K562 (cell line): ENCODE data around the gene TRABD. TPM values are rescaled to one million over a fixed set of nuclear protein-coding genes. Genes with fewer than 3 reads are reported as not detected.
A peak's percentile ranks its signal among the peaks of the same experiment; 100 is the strongest.

Experiments
- ATAC-seq: fragments of 200-7000 bp; cut with Tn5 transposase; 3 replicates; pipeline ENCODE4 v1.9.1; 2020; ENCODE audit warnings: moderate library complexity
- BruUV-seq: library from RNA; stranded (reverse); fragments of 400-500 nt; replicated peaks from 2 replicates; lab custom pipeline; 2021; lab: Mats Ljungman, UMichigan
- CTCF ChIA-PET: fragments of 300-600 bp; formaldehyde crosslinking; extraction: SDS; loops from one replicate; lab custom pipeline; 2021; ENCODE audit warnings: low intra/inter-chr PET ratio; lab: Yijun Ruan, JAX
- POLR2A ChIA-PET: fragments of 300-600, 350-650 bp; sonication (Branson Sonifier 250); formaldehyde crosslinking; extraction: SDS; loops from one replicate; lab custom pipeline; 2021; ENCODE audit warnings: antibody characterized with exemption, inconsistent platforms; lab: Yijun Ruan, JAX
- DNase-seq, 4 experiments: peaks; one replicate each; pipeline versions ENCODE4 v3.0.0 to v3.0.0-alpha.2; 2011 to 2018; ENCODE audit warnings: low spot score in 3 of 4, mixed read lengths in 3 of 4; ENCODE audit errors: extremely low read depth in 1 of 4
- FAIRE-seq: peaks from 2 replicates; lab custom pipeline; 2011; peaks lifted over from hg19 to GRCh38; lab: Jason Lieb, UNC
- H2AFZ ChIP-seq: 2 replicates; pipeline ENCODE4 v1.6.0; 2011; ENCODE audit warnings: low read depth, low read length, control low read depth, inconsistent platforms
- H3K27ac ChIP-seq: fragments of 200-600 bp; 3 replicates; pipeline ENCODE4 v1.8.0; 2011; ENCODE audit warnings: low read depth, mild to moderate bottlenecking, control low read depth, inconsistent platforms, low read length, moderate library complexity, mixed read lengths; ENCODE audit errors: extremely low read depth
- H3K27me3 ChIP-seq, 2 experiments: fragments of 300-600 bp in 1 of 2; 2 replicates in 1 of 2; 3 replicates in 1 of 2; pipeline versions ENCODE4 v1.6.0 to v1.8.0; 2011; ENCODE audit warnings: inconsistent platforms in 2 of 2, low read length in 2 of 2, mild to moderate bottlenecking in 1 of 2, mixed read lengths in 1 of 2, moderate library complexity in 1 of 2; ENCODE audit not compliant: control insufficient read depth in 2 of 2, insufficient read depth in 2 of 2
- H3K36me3 ChIP-seq: fragments of 300-600 bp; 3 replicates; pipeline ENCODE4 v1.8.0; 2011; ENCODE audit warnings: mild to moderate bottlenecking, low read length, inconsistent platforms; ENCODE audit not compliant: control insufficient read depth, insufficient read depth
- H3K4me1 ChIP-seq, 2 experiments: fragments of 200-600 bp in 1 of 2; replicated peaks in 1 of 2; 2 replicates in 1 of 2; 3 replicates in 1 of 2; pipeline versions ENCODE4 v1.5.1 to v1.8.0; 2011; ENCODE audit warnings: inconsistent platforms in 2 of 2, low read length in 2 of 2, mild to moderate bottlenecking in 1 of 2, mixed read lengths in 1 of 2, moderate library complexity in 1 of 2; ENCODE audit not compliant: control insufficient read depth in 2 of 2, insufficient read depth in 2 of 2
- H3K4me2 ChIP-seq: 2 replicates; pipeline ENCODE4 v1.6.1; 2011; ENCODE audit warnings: low read length, control low read depth, inconsistent platforms, mixed read lengths; ENCODE audit not compliant: insufficient read depth
- H3K4me3 ChIP-seq: fragments of 200-600 bp; sonication (generic), shearing (Covaris generic); 2 replicates; pipeline ENCODE4 v1.5.1; 2016; ENCODE audit warnings: control low read depth, inconsistent platforms
- H3K79me2 ChIP-seq: fragments of 200-600 bp; 3 replicates; pipeline ENCODE4 v1.8.0; 2011; ENCODE audit warnings: low read length, inconsistent platforms; ENCODE audit not compliant: control insufficient read depth, insufficient read depth
- H3K9ac ChIP-seq, 2 experiments: 2 replicates each; pipeline versions ENCODE4 v1.6.0 to v1.6.1; 2011; ENCODE audit warnings: low read depth in 2 of 2, low read length in 2 of 2, control low read depth in 1 of 2, inconsistent platforms in 1 of 2, mild to moderate bottlenecking in 1 of 2, mixed read lengths in 1 of 2; ENCODE audit not compliant: insufficient read depth in 1 of 2
- H3K9me1 ChIP-seq: one replicate; pipeline ENCODE4 v1.6.0; 2011; ENCODE audit warnings: inconsistent platforms, mild to moderate bottlenecking, low read length, moderate library complexity; ENCODE audit not compliant: control insufficient read depth, insufficient read depth
- H3K9me3 ChIP-seq: replicated peaks from 2 replicates; pipeline ENCODE4 v1.5.1; 2011; ENCODE audit warnings: low read depth, low read length, inconsistent platforms; ENCODE audit not compliant: control insufficient read depth, insufficient read depth
- H4K20me1 ChIP-seq: replicated peaks from 2 replicates; pipeline ENCODE4 v1.6.1; 2011; ENCODE audit warnings: low read length, inconsistent platforms, mixed read lengths; ENCODE audit not compliant: control insufficient read depth, insufficient read depth
- CCNT2 ChIP-seq: IDR thresholded peaks from 2 replicates; pipeline ENCODE4 v1.6.1; 2011; ENCODE audit warnings: borderline replicate concordance, low read depth, mild to moderate bottlenecking, moderate library complexity, mixed read lengths, low read length; ENCODE audit not compliant: insufficient read length; ENCODE audit errors: extremely low read depth
- POLR2G ChIP-seq: fragments of 200-400 bp; formaldehyde crosslinking; IDR thresholded peaks from 2 replicates; pipeline ENCODE4 v1.6.1; 2017; ENCODE audit warnings: low read depth, mild to moderate bottlenecking, antibody characterized with exemption, low read length, moderate library complexity
- XRCC4 ChIP-seq: IDR thresholded peaks from one replicate; pipeline ENCODE4 v1.6.1; 2011; ENCODE audit not compliant: insufficient read depth, insufficient read length; ENCODE audit errors: extremely low read depth
- WGBS: fragments of 100-300 bp; shearing (Covaris generic); methylation state at CpG from one replicate; pipeline ENCODE4 v1.1.6; 2016; ENCODE audit warnings: low coverage, mixed read lengths; ENCODE audit not compliant: insufficient coverage; ENCODE audit errors: missing lambda C conversion rate; 5-methylcytosine and 5-hydroxymethylcytosine counted together
- in situ Hi-C: fragments of 300-500 bp; cut with MboI; formaldehyde crosslinking; loops from 4 replicates; pipeline ENCODE4 v1.15.0; 2018; ENCODE audit warnings: inconsistent platforms, mixed read lengths
- intact Hi-C: fragments of 100-400 bp; cut with micrococcal nuclease; formaldehyde crosslinking; loops from 2 replicates; pipeline ENCODE4 v1.14.2; 2022
- polyA plus RNA-seq, 8 experiments: library from polyadenylated mRNA; depleted of rRNA in 4 of 8; stranded (reverse) in 5 of 8; unstranded in 3 of 8; fragments of >200 nt; fragmentation: Nextera tagmentation in 2 of 8; fragmentation: Illumina TruSeq in 1 of 8; extraction: Ambion mirVana in 2 of 8; extraction: Trizol in 1 of 8; gene quantifications; 2 replicates each; pipeline versions ENCODE4 v1.2.1 to v1.2.3, GENCODE V29; 2011 to 2014; ENCODE audit warnings: inconsistent platforms in 1 of 8, missing spikeins in 1 of 8
- total RNA-seq, 7 experiments: library from RNA; depleted of rRNA in 6 of 7; stranded (reverse); fragments of >200 nt in 6 of 7; fragmentation: Illumina TruSeq in 2 of 7; extraction: Trizol in 2 of 7; gene quantifications; 2 replicates each; pipeline versions ENCODE4 v1.2.1 to v1.2.3, GENCODE V29; 2011 to 2021; ENCODE audit warnings: low replicate concordance in 1 of 7

Gene TRABD
- total and polyA plus RNA-seq, 9 of the 15 experiments (the other 6 are each of a cell fraction or from before 2014, with no cell fraction given) = 0.08 to 62.9 (median 14.0) TPM

DNA sequence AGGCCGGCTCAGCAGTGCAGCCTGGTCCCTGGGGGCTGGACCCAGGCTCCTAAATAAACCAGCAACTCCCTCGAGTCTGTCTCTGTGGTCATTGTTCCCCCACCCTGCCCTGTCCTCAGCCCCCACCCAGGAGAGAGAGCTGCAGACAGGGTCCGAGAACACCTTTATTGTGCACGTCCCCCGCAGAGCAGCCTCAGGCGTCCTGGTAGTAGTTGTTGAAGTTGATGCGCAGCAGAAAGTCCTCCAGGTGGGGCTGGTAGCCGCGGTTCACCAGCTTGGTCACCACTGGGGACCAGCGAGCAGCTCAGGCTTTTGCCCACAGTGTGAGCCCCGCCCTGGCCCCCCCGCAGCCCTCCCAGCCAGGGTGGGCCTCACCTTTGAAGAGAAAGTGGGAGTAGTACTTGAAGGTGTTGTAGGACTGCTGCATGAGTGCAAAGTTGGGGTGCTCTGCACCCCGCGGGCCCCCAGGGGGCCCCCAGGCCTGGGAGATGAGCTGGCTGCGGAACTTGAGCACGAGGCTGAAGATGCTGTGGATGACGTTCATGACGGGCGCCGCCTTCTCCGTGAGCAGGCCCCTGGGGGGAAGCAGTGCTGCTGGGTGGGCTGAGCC, 31.9 kb downstream of the TRABD start:
- H3K27ac ChIP-seq = no peak overlapping the region
- no peak overlapping the region for H3K4me2 ChIP-seq
- intact Hi-C loops (no loop called here), in situ Hi-C loops (no loop called here)
- BruUV-seq = no TSS peak
- H3K9ac ChIP-seq = no peak overlapping the region
- CTCF ChIA-PET = no interaction called here
- H3K27me3 ChIP-seq = no peaks in the 10 kb centered on the region
- H3K4me3 ChIP-seq = no peak overlapping the region
- TF ChIP-seq CCNT2 (peak; percentile 15), POLR2G (peak; percentile 29; the same call in 1 of the 2 replicates), XRCC4 (no peak)
- 0 out of 2 replicates have a peak, but pooled peaks cover 1% of the 10 kb centered on the region for H3K9me3 ChIP-seq
- no peaks in the 10 kb centered on the region for H4K20me1 ChIP-seq
- peaks cover 0 to 30% of the 10 kb centered on the region in 2 experiments; a peak in 3 of 5 replicates for H3K4me1 ChIP-seq
- H3K9me1 ChIP-seq = no peaks in the 10 kb centered on the region
- H2AFZ ChIP-seq = no peak overlapping the region
- FAIRE-seq (no peak), DNase-seq (no peak), ATAC-seq (no peak)
- 85% methylated on average over 5 of the region's 21 CpGs for WGBS
- POLR2A ChIA-PET = interaction anchor here (0.6 to 1.1 kb wide), 3 partner anchors 10 to 55 kb away, joined by 3 to 4 read pairs (median 3); no protein-coding TSS in a partner anchor
- H3K79me2 ChIP-seq = peaks cover 13% of the 10 kb centered on the region; the same call in 2 of the 3 replicates
- peaks cover 89% of the 10 kb centered on the region; the same call in 2 of the 3 replicates for H3K36me3 ChIP-seq
